ENCODE measurements around the gene SLC22A4.

Gene SLC22A4

DNA sequence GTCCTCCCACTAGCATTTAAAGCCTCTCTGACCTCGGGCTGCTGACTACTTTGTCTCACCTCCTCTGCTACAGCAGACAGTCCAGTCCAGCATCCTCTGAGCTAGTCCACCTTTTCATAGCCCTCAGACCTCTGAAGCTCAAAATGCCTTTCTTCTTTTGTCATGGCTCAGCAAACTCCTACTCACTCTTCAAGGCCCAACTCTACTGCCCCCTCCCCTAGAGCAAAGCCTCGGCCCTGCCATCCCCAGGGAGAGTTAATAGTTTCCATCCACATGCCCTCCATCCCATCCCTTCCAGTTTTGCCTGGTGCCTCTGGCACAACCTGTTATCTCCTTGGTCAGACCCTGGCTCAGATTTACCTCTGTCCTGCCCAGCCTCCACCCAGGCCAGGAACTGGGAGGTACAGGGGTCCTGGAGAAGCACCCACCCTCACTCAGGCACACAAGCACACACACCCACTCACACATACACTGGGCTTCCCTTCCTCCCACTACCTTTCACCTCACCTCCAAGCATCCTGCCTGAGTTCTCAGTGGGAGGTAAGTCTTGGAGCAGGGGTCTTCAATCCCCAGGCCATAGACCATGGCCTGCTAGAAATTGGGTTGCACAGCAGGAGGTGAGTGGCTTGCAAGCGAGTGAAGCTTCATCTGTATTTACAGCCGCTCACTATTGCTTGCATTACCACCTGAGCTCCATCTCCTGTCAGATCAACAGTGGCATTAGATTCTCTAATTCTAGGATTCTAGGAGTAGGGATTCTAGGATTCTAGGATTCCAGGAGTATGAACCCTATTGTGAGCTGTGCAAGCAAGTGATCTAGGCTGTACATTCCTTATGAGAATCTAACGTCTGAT is 18.6 kb upstream of the SLC22A4 start:
- DNase-seq (ENCODE audit: low spot score): no peak

DNA sequence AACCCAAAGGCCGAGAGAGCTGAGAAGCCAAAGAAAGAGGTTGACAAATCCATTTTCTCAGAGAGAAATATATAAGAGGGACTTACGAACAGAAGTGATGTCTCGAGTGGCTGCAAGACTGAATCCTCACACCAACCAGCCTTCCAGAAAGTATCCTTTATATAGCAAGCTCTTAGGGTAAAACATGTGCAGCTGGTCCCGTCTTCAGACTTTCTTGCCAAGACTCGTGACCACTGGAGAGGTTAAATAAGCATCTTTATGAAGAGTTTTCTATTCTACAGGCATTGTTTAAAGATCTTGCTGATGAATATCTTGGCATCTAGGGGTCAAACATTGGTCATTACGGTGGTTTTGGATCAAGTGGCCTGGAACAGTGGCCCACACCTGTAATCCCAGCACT is 16.9 kb upstream of the SLC22A4 start:
- DNase-seq (ENCODE audit: low spot score): no peak

DNA sequence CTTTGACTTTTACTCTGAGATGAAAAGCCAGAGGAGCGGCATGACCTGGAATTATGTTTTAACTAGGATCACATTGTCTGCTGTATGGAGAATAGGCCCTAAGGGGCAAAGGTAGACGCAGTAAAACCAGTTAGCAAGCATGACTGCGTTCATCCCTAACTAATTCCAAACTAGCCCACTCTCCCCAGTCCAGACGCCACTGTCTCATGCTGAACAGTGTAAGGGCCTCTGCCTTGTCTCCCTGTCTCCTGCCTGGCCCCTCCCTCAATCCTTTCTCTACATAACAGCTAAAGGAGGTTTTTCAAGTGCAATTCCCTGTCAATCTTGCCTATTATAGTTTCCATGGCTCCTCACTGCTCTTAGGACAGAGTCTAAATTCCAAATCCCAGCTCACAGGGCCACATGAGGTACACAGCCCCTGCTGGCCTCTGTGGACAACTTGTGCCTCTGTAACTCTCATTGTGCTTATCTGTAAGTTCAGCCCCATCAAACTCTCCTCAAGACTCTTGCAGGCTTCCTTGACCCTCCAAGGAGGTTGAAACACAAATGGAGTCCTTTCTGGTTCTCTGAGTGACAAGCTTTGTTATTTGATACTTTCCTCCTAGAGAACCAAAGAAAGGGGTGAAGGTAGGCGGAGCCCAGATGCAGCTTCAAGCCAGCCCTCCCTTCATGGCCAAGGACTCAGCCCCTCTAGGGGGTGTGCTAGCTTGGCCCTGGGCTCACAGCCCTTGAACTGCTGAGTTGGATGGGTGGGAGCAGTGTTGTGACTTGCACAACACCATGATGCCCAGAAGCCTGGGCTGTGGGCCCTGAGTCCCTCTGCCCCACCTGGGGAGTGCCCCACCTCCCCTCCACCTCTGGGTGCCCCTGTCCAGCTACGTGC is 16.0 kb upstream of the SLC22A4 start:
- no peak for DNase-seq (ENCODE audit: low spot score)

DNA sequence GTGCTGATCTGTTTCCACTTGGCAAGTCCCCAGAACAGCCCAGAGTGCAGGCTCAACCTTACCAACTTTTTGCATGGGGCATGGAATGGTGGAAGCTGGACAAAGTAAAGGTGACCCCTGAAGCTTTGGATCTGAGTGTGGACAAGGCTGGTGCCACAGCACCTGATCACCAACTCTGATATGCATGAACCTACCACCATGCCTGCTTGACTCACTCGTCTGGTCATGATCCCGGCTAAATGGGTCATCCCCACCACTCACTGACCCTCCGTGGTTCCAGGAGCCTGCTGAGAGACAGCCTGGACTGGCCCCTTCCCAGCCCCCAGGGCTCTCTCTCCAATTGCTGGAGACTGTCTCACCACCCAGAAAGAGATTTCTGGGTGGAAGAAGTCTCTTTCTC is 14.4 kb upstream of the SLC22A4 start:
- DNase-seq (ENCODE audit: low spot score): no peak

DNA sequence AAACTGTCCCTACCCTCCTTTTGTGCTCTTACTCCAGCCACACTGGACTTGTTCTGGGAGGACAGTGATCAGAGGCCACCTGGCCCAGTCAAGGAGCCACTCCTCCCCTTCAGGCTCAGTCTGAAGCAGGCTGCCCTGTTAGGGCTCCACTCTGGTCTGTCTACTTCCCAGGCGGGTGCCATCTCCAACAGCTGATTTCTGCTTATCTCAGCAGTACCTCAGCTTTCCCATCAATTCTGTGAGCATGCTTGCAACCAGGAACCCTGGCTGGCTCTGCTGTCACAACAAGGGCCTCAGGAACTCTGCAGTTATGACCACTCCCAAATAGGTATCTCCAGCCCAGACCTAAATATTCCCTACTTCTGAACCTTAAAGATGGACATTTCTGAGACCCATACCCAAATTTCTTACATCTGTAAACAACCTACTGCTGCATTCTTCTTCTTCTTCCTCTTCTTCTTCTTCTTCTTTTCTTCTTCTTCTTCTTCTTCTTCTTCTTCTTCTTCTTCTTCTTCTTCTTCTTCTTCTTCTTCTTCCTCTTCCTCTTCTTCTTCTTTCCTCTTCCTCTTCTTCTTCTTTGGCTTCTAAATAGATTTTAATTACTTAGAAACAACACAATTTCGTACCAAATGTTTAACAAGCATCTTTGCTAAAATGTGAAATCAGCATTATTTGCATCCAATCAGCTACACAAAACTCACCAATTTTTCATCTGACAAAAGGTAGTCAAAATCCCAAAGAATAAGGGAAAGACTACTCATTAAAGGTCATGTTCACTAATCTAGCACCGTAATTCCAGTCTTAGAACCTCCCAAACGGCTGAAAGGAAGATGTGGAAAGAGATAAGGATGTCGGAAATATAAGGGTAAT is 13.6 kb upstream of the SLC22A4 start:
- no peak for DNase-seq (ENCODE audit: low spot score)

DNA sequence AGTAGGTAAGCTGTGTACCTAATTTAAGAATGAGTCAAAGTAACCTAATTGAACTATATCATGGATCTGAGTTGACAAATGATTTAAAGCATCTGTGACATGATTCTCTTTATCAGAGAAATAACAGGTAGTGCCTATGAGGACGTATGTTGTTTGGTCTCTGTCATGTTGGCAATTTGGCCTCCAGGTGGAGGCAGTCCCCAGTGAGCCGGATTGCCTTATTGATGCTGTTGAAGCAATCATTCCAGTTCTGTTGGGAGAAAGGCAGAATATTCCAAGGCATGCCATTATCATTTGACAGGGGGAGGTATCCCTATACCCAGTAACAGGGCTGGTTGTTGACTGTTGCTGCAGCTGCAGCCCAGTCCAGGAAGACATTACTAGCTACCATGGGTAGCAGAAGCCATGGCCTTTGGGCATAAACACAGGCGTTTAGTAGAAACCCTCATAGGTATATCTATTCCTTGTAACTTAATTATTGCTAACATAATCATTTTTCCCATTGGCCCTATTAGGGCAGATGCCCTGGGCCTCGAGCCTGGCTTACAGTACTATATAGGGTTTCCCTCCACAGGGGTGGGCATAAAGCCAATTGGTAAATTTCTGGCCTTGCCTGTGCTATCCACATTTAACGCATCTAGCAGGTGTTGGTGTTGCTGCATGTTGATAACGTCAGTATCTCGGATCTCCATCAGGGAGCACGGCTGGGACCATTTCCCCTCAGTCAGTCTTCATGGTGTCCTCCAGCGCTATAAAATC is 12.2 kb upstream of the SLC22A4 start:
- no peak for DNase-seq (ENCODE audit: low spot score)

DNA sequence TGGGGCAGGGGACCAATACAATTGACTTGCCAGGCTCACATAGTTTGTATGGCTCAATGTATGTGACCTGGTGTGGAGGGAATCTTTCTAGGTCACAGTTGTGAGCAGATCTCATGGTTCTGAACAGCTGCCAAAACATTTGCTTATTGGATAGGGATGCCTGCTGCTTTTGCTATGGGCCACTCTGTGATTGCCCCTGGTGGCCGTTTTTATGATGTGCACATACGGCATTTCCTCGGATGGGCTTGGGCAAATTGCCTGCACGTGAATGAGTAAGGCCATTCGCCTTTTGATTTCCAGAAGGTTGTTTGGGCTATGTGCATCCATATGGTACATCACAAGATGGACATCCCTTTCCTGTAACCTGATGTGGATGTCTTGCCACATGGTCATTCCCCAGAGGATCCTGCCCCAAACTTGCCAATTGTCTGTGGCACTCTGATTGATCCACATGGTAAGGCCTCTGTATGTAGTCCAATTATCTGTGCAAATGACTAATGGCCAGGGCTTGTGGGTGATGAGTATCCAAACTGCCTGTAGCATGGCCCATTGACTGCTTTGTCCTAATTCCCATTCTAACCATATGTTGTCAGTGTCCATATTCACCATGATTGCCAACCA is 10.7 kb upstream of the SLC22A4 start:
- DNase-seq (ENCODE audit: low spot score): no peak

DNA sequence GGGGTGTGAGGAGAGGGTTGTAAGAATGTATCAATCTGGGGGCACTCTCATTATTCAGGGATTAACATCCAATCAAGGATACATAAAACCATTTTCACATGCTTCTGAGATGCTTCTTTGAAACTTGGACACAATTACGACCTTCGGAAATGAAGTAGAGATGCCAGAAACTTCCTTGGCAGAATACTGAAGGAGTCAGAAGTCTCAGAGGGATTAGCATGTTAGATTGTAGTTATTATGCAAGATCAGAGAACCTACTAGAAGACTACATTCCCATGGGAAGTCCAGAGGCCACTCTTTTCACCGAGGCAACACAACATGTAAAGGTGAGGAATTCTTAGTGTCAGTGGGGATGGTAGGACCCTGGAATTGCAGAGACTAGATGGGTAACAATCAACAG is 5.1 kb upstream of the SLC22A4 start:
- DNase-seq (ENCODE audit: low spot score): no peak

DNA sequence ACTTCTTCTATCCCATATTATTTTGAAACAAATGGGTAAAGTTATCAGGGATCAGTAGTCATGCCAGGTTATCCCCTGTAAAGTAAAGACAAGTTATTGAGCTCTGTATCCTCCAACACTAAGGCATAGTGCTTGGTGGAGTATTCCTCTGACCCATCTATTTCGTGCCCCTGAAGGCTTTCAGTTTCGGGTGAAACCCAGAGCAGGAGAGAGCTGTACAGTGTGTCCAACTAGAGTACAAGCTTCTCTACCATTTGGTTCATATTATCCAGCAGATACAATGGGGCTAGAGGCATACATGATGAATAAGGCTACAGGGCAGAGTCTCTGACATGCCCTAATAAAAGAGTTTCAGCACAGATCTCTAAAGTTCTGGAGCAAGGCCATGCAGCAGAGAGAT is 3.2 kb upstream of the SLC22A4 start:
- no peak for DNase-seq (ENCODE audit: low spot score)

DNA sequence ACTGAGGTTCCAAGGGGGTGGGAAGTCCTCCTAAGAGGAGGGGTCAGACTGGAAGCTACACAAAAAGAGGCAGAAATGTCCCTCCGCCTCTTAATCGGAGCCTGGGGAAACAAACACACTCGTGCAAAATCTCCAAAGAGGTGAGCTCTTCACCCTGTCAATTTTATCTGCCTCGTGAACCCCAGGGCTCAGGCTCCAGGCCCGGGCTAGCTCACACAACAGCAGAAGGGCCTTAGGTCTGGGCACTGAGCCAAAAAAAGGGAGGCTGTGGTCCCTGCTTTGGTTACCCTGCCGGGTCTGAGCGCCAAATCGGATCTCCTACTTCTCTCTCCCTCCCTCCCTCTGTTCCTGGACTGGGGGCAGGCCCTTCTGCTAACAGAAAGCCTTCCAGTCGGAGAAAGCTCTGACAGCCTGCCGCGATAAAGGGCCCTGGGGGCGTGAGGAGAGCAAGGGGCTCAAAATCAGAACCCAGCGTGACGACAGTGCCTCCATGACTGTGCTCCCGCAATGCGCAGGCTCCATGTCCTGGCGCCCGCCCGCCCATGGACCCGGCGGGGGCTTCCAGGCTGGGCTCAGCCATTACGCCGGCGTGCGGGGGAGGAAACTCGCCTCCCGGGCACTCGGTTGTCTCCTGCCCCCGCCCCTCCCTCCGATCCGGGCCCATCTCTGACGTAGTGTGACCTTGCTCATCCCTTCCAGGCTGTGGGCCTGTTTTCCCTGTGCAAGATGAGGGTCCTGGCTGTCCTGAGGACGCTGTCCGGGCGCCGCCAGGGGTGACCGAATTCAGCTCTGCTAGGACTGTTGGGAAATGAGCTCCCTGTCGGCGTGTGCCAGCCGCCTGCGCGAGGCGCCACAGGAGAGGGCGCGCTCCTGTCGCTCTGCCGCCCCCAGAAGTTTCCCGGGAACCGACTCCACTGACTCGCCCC is 865 bp upstream of the SLC22A4 start:
- peak; percentile 86 for DNase-seq (ENCODE audit: low spot score)

DNA sequence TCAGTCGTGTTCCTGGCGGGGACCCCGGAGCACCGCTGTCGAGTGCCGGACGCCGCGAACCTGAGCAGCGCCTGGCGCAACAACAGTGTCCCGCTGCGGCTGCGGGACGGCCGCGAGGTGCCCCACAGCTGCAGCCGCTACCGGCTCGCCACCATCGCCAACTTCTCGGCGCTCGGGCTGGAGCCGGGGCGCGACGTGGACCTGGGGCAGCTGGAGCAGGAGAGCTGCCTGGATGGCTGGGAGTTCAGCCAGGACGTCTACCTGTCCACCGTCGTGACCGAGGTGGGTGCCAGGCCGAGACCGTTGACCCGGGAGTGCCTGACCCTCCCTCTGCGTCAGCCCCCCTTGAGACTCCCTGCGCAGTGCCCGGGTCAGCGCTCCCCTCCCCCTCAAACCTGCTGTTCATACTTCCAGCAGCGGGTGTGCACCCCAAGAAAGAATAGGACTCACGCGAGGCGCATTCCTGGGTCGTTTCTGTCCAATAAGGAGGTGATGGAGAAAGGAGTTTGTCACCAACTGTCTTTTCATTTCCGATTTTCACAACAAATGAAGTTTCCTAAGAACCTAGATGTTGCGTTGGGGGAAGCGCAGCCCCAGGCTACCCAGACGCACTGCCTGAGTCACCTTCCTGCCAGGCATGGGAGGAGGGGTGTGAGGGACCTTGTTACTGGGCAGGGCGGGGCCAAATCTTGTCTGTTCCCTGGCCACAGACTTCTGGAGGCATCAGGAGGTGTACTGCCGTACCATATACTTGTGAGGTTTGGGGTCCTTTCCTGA is 722 bp downstream of the SLC22A4 start:
- DNase-seq (ENCODE audit: low spot score): no peak

DNA sequence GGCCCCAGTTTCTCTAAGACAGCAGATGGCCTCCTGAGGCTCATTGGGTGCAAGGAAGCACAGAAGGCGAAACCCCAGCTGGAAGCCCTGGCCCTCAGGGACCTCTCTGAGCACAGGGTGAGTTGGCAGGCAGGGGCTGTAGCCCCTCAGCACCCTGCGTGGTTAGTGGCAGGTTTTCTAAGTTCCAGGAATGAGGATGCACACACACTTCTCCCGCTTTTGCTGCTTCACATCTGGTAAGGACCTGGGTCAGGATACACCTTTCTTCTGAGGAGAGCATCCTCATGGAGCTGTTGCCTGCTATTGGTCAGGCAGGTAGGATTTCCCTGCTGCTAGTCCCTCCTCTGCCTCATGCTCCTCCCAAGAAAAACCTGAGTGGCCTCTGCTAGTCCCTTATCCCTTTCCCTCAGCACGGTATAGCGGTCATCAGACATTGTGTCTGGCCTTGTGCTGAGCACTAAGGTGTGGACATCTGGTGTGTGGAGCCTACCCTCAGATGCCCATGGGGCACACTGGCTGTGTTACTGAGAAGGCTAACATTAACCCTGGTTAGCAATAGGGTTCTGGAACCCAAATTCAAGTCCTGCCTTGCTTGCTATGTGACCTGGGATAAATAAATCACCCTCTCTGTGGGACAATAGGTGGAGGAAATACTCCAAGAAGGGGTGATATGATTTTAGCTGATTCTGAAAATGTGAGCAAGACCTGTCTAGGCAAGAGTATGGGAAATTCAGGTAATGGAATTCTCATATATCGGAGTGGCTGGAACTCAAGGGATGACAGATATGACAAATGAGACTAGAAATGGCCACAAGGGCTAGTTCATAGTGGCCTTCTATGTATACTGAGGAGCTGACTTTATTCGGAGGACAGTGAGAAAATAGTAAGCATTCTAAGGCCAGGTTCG is 1.6 kb downstream of the SLC22A4 start:
- no peak for DNase-seq (ENCODE audit: low spot score)

DNA sequence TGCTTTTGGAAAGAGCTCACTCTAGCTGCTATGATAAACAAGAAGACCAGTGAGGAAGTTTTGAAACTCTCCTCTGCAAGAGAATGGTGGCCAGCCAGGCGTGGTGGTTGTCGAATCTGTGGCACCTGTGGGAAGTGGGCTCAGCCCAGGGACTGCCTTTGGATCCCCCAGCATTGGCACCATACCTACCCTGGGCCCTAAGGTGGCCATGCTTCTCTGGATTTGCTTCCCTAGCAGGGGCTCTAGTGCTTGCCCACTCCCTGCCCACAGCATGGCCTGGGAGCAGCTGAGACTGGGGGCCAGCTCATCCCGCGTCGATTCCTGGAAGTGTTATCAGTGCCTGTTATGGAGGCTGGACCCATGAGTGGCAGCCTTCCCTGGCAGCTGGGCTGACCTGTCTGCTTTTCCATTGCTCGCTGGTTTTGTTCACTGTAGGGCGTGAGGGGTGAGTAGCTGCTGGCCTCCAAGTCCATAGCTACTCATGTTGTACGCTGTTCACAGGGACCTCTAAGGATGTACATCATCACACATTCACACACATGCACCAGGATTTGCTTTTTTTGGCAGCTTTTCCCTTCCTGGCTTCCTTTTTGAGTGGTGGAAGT is 2.3 kb downstream of the SLC22A4 start:
- no peak for DNase-seq (ENCODE audit: low spot score)

DNA sequence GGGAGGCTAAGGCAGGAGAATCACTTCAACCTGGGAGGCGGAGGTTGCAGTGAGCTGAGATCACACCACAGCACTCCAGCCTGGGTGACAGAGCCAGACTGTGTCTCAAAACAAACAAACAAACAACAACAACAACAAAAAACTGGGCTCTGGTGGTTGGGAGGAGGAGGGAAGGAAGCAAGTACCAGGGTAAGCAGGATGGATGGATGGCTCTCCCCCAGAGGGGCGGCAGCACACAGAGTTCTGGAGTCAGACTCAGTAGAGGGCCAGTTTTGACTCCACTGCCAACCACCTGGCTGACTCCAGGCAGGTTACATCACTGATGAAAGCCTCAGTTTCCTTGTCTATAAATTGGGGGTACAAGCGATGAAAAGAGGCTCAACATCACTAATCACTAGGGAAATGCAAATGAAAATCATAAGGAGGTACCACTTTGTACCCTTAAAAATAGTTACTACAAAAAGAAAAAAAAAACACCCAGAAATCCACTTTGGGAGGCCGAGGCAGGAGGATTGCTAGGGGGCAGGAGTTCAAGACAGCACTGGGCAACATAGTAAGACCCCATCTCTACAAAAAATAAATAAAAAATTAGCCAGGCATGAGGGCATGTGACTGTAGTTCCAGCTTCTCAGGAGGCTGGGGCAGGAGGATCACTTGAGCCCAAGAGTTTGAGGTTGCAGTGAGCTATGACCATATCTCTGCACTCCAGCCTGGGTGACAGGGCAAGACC is 3.2 kb downstream of the SLC22A4 start:
- no peak for DNase-seq (ENCODE audit: low spot score)

DNA sequence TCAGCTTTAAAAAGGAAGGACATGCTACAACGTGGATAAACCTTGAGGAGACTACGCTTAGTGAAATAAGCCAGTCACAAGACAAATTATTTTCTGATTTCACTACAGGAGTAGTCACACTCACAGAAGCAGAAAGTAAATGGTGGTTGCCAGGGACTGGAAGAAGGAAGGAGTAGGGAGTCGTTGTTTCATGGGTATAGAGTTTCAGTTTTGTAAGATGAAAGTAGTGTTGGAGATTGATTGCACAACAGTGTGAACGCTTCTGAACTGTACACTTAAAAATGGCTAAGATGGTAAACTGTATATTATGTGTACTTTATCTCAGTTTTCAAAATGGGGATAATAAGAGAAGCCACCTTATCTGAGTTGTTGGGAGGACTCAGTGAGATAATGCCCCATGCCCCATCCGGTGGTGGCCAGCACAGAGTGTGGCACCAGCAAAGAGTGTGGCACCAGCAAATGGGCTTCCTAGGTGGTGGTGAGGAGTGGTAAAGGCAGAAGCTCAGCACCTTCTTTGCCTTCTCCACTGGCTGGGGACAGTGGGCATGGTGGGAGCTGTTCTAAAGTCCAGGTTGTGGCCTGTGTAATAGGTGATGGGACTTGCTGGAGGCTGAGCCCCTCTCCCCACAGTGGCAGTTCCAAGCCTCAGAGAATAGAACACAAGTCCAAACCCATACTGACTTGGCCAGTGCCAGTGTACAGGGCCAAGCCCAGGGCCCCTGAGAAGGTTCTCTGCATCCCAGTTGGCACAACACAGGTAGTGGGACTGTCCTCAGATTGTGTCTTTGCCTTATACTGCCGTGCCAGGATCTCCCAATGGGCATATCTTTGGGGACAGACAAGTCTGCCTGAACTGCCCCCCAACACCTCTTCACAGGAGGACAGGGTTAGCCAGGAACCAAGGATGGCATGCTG is 4.4 kb downstream of the SLC22A4 start:
- no peak for DNase-seq (ENCODE audit: low spot score)

DNA sequence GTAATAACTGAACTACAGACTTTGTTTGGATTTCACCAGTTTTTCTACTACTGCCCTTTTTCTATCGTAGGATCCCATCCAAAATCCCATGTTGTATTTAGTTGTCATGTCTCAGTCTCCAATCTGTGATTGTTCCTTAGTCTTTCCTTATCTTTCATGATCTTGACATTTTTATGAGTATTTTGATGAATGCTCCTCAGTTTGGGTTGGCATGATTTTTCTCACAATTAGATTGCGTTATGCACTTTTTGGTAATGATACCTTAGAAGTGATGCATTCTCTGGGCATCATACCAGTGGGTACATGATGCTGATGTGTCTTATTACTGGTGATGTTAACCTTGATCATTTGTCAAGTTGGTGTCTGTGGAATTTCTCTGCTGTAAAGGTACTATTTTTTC is 5.7 kb downstream of the SLC22A4 start:
- no peak for DNase-seq (ENCODE audit: low spot score)
